ENCODE results near the gene TFDP1. TPM values are rescaled to one million over a fixed set of nuclear protein-coding genes. Genes with fewer than 3 reads are reported as not detected.
"Not testable (repeated sequence)": the region's sequence is repeated elsewhere in the genome, so short reads cannot be mapped to it uniquely, and the experiment has no call there.

The TFDP1 gene
- total RNA-seq, 3 donors from 2014 or later (not counting 1 experiment from before 2014, with no cell fraction given) = 26.3 to 44.3 (median 29.2) TPM

GRCh38 chr13:113617961-113618360, 33.4 kb downstream of the TFDP1 start:
- Mint-ChIP-seq H3K27me3 (ENCODE audit: low read depth in 2 of 2) (no peaks in the 10 kb centered on the region), H3K9me3 (no peaks in the 10 kb centered on the region), H3K27ac (no peak overlapping the region), H3K4me1 (peaks cover 0 to 14% of the 10 kb centered on the region in 2 donors), H3K36me3 (no peaks in the 10 kb centered on the region), H3K4me3 (no peak overlapping the region)
- Histone ChIP-seq H3K9me3 (ENCODE audit: control insufficient read depth, insufficient read depth, low read length) (no peaks in the 10 kb centered on the region), H3K27me3 (ENCODE audit: control insufficient read depth, insufficient read depth, low read length) (no peaks in the 10 kb centered on the region), H3K27ac (ENCODE audit: low read length) (no peak overlapping the region), H3K4me3 (ENCODE audit: low read length) (no peak overlapping the region), H3K36me3 (ENCODE audit: control insufficient read depth, insufficient read depth, low read length) (no peaks in the 10 kb centered on the region), H3K4me1 (ENCODE audit: control insufficient read depth, insufficient read depth, low read length) (no peaks in the 10 kb centered on the region)
- DNase-seq = no peak
- 97% methylated on average over 4 of the region's 5 CpGs for WGBS (ENCODE audit: insufficient coverage)
- intact Hi-C loops (cut with micrococcal nuclease) = no loop called here
- no peak for ATAC-seq
- no peak for TF ChIP-seq CTCF (IDR thresholded peaks at IDR 0.05)

GRCh38 chr13:113618455-113618854, 33.9 kb downstream of the TFDP1 start:
- no peaks in the 10 kb centered on the region for H3K4me1 ChIP-seq (ENCODE audit: control insufficient read depth, insufficient read depth, low read length)
- Mint-ChIP-seq H3K27ac (no peak overlapping the region), H3K9me3 (no peaks in the 10 kb centered on the region), H3K4me3 (no peak overlapping the region), H3K4me1 (peaks cover 0 to 14% of the 10 kb centered on the region in 2 donors), H3K27me3 (ENCODE audit: low read depth in 2 of 2) (no peaks in the 10 kb centered on the region), H3K36me3 (no peaks in the 10 kb centered on the region)
- intact Hi-C loops (cut with micrococcal nuclease) = no loop called here
- H3K9me3 ChIP-seq (ENCODE audit: control insufficient read depth, insufficient read depth, low read length) = no peaks in the 10 kb centered on the region
- TF ChIP-seq CTCF (IDR thresholded peaks at IDR 0.05) = no peak
- 99% methylated on average over 7 of the region's 7 CpGs for WGBS (ENCODE audit: insufficient coverage)
- H3K27me3 ChIP-seq (ENCODE audit: control insufficient read depth, insufficient read depth, low read length) = no peaks in the 10 kb centered on the region
- DNase-seq (no peak), ATAC-seq (no peak)
- H3K27ac ChIP-seq (ENCODE audit: low read length) = no peak overlapping the region
- no peak overlapping the region for H3K4me3 ChIP-seq (ENCODE audit: low read length)
- no peaks in the 10 kb centered on the region for H3K36me3 ChIP-seq (ENCODE audit: control insufficient read depth, insufficient read depth, low read length)

- H3K9me3 Mint-ChIP-seq = no peaks in the 10 kb centered on the region
- no peak for ATAC-seq
- peaks cover 0 to 19% of the 10 kb centered on the region in 2 donors for H3K4me1 Mint-ChIP-seq
- Histone ChIP-seq H3K4me3 (ENCODE audit: low read length) (no peak overlapping the region), H3K27me3 (ENCODE audit: control insufficient read depth, insufficient read depth, low read length) (no peaks in the 10 kb centered on the region), H3K27ac (ENCODE audit: low read length) (no peak overlapping the region), H3K36me3 (ENCODE audit: control insufficient read depth, insufficient read depth, low read length) (no peaks in the 10 kb centered on the region), H3K4me1 (ENCODE audit: control insufficient read depth, insufficient read depth, low read length) (no peaks in the 10 kb centered on the region), H3K9me3 (ENCODE audit: control insufficient read depth, insufficient read depth, low read length) (no peaks in the 10 kb centered on the region)
- intact Hi-C loops (cut with micrococcal nuclease) = no loop called here
- 97% methylated on average over 5 of the region's 15 CpGs for WGBS (ENCODE audit: insufficient coverage)
- H3K27ac Mint-ChIP-seq = no peak overlapping the region
- TF ChIP-seq CTCF (IDR thresholded peaks at IDR 0.05) = no peak
- H3K36me3 Mint-ChIP-seq = no peaks in the 10 kb centered on the region
- no peak for DNase-seq
- H3K27me3 Mint-ChIP-seq (ENCODE audit: low read depth in 2 of 2) = no peaks in the 10 kb centered on the region
- H3K4me3 Mint-ChIP-seq = no peak overlapping the region
Measured at GRCh38 chr13:113620036-113620796, 35.7 kb downstream of the TFDP1 start.

GRCh38 chr13:113621046-113621445, 36.5 kb downstream of the TFDP1 start:
- H3K36me3 Mint-ChIP-seq = no peaks in the 10 kb centered on the region
- Histone ChIP-seq H3K4me3 (ENCODE audit: low read length) (no peak overlapping the region), H3K36me3 (ENCODE audit: control insufficient read depth, insufficient read depth, low read length) (no peaks in the 10 kb centered on the region), H3K4me1 (ENCODE audit: control insufficient read depth, insufficient read depth, low read length) (no peaks in the 10 kb centered on the region), H3K9me3 (ENCODE audit: control insufficient read depth, insufficient read depth, low read length) (no peaks in the 10 kb centered on the region), H3K27ac (ENCODE audit: low read length) (no peak overlapping the region), H3K27me3 (ENCODE audit: control insufficient read depth, insufficient read depth, low read length) (no peaks in the 10 kb centered on the region)
- no peaks in the 10 kb centered on the region for H3K27me3 Mint-ChIP-seq (ENCODE audit: low read depth in 2 of 2)
- ATAC-seq (no peak), DNase-seq (no peak)
- no peak overlapping the region for H3K4me3 Mint-ChIP-seq
- peaks cover 0 to 19% of the 10 kb centered on the region in 2 donors for H3K4me1 Mint-ChIP-seq
- TF ChIP-seq CTCF (IDR thresholded peaks at IDR 0.05) = no peak
- intact Hi-C loops (cut with micrococcal nuclease) = no loop called here
- no peak overlapping the region for H3K27ac Mint-ChIP-seq
- WGBS (ENCODE audit: insufficient coverage) = 99% methylated on average over 12 of the region's 15 CpGs
- no peaks in the 10 kb centered on the region for H3K9me3 Mint-ChIP-seq

GRCh38 chr13:113621498-113621897, 36.9 kb downstream of the TFDP1 start:
- H3K36me3 Mint-ChIP-seq; H3K9me3 ChIP-seq (ENCODE audit: control insufficient read depth, insufficient read depth, low read length); H3K27ac Mint-ChIP-seq; H3K4me1 ChIP-seq (ENCODE audit: control insufficient read depth, insufficient read depth, low read length); H3K27me3 ChIP-seq (ENCODE audit: control insufficient read depth, insufficient read depth, low read length); H3K36me3 ChIP-seq (ENCODE audit: control insufficient read depth, insufficient read depth, low read length); H3K4me3 Mint-ChIP-seq; ATAC-seq; H3K27ac ChIP-seq (ENCODE audit: low read length); H3K4me3 ChIP-seq (ENCODE audit: low read length); DNase-seq; intact Hi-C loops (cut with micrococcal nuclease); H3K27me3 Mint-ChIP-seq (ENCODE audit: low read depth in 2 of 2); H3K9me3 Mint-ChIP-seq: not testable (repeated sequence)
- 96% methylated on average over 11 of the region's 13 CpGs for WGBS (ENCODE audit: insufficient coverage)
- peaks cover 0 to 15% of the 10 kb centered on the region in 2 donors for H3K4me1 Mint-ChIP-seq
